MG63 (cell line): Measurements from ENCODE around the gene S100P. TPM values are rescaled to one million over a fixed set of nuclear protein-coding genes. Genes with fewer than 3 reads are reported as not detected.

ENCODE experiments used
- DNase-seq: peaks from one replicate; pipeline ENCODE4 v3.0.0-alpha.2; 2020
- H3K27me3 ChIP-seq: fragments of 250-450 bp; sonication (Bioruptor Pico); 2 replicates; pipeline ENCODE4 v1.5.1; 2020; ENCODE audit warnings: mild to moderate bottlenecking, moderate library complexity
- H3K36me3 ChIP-seq: fragments of 250-450 bp; sonication (Bioruptor Pico); 2 replicates; pipeline ENCODE4 v1.5.1; 2020; ENCODE audit warnings: mild to moderate bottlenecking, moderate library complexity
- H3K4me3 ChIP-seq: fragments of 250-450 bp; sonication (Bioruptor Pico); 2 replicates; pipeline ENCODE4 v1.5.1; 2020; ENCODE audit warnings: mild to moderate bottlenecking, moderate library complexity
- H3K9me3 ChIP-seq: fragments of 250-450 bp; sonication (Bioruptor Pico); 2 replicates; pipeline ENCODE4 v1.5.1; 2020; ENCODE audit warnings: mild to moderate bottlenecking, moderate library complexity
- total RNA-seq: library from RNA; depleted of rRNA; stranded (reverse); fragments of >200 nt; shearing (Covaris generic); gene quantifications from 2 replicates; pipeline ENCODE4 v1.2.3, GENCODE V29; 2014; ENCODE audit warnings: low replicate concordance

The S100P gene
- total RNA-seq, 1 experiment from 2014 or later, result not detected

GRCh38 chr4:6687947-6688878 is 5.5 kb upstream of the S100P start:
- Histone ChIP-seq H3K36me3 (no peaks in the 10 kb centered on the region), H3K9me3 (no peaks in the 10 kb centered on the region), H3K27me3 (no peaks in the 10 kb centered on the region), H3K4me3 (no peak overlapping the region)
- DNase-seq, result no peak

GRCh38 chr4:6688879-6689505 is 4.7 kb upstream of the S100P start:
- Histone ChIP-seq H3K27me3 (no peaks in the 10 kb centered on the region), H3K36me3 (no peaks in the 10 kb centered on the region), H3K4me3 (no peak overlapping the region), H3K9me3 (no peaks in the 10 kb centered on the region)
- DNase-seq, result peak; percentile 58

- Histone ChIP-seq H3K9me3 (no peaks in the 10 kb centered on the region), H3K4me3 (no peak overlapping the region), H3K27me3 (no peaks in the 10 kb centered on the region), H3K36me3 (no peaks in the 10 kb centered on the region)
- DNase-seq, result no peak
These were observed 4.1 kb upstream of the S100P start for GRCh38 chr4:6689506-6689960.

GRCh38 chr4:6692379-6692778 is 1.3 kb upstream of the S100P start:
- Histone ChIP-seq H3K9me3 (no peaks in the 10 kb centered on the region), H3K4me3 (no peak overlapping the region), H3K36me3 (no peaks in the 10 kb centered on the region), H3K27me3 (no peaks in the 10 kb centered on the region)
- no peak for DNase-seq

- no peaks in the 10 kb centered on the region for H3K9me3 ChIP-seq
- no peak for DNase-seq
- no peaks in the 10 kb centered on the region for H3K36me3 ChIP-seq
- H3K4me3 ChIP-seq, result no peak overlapping the region
- H3K27me3 ChIP-seq, result no peaks in the 10 kb centered on the region
These were observed 872 bp upstream of the S100P start for GRCh38 chr4:6692806-6693205.

GRCh38 chr4:6694177-6694901 is 661 bp downstream of the S100P start:
- Histone ChIP-seq H3K4me3 (no peak overlapping the region), H3K9me3 (no peaks in the 10 kb centered on the region), H3K27me3 (no peaks in the 10 kb centered on the region), H3K36me3 (no peaks in the 10 kb centered on the region)
- no peak for DNase-seq

GRCh38 chr4:6695660-6696610 is 2.3 kb downstream of the S100P start:
- H3K4me3 ChIP-seq, result no peak overlapping the region
- no peak for DNase-seq
- H3K27me3 ChIP-seq, result no peaks in the 10 kb centered on the region
- H3K9me3 ChIP-seq, result no peaks in the 10 kb centered on the region
- no peaks in the 10 kb centered on the region for H3K36me3 ChIP-seq

- DNase-seq, result no peak
- Histone ChIP-seq H3K36me3 (no peaks in the 10 kb centered on the region), H3K27me3 (no peaks in the 10 kb centered on the region), H3K4me3 (no peak overlapping the region), H3K9me3 (no peaks in the 10 kb centered on the region)
These were observed 2.9 kb downstream of the S100P start for GRCh38 chr4:6696611-6697010.

- H3K27me3 ChIP-seq, result no peaks in the 10 kb centered on the region
- H3K36me3 ChIP-seq, result no peaks in the 10 kb centered on the region
- no peak for DNase-seq
- no peaks in the 10 kb centered on the region for H3K9me3 ChIP-seq
- H3K4me3 ChIP-seq, result no peak overlapping the region
These were observed 3.5 kb downstream of the S100P start for GRCh38 chr4:6697131-6697530.

GRCh38 chr4:6699388-6699787 is 5.7 kb downstream of the S100P start:
- H3K27me3 ChIP-seq, result no peaks in the 10 kb centered on the region
- DNase-seq, result no peak
- peaks cover 6% of the 10 kb centered on the region for H3K9me3 ChIP-seq
- H3K4me3 ChIP-seq, result no peak overlapping the region
- peaks cover 10% of the 10 kb centered on the region for H3K36me3 ChIP-seq

GRCh38 chr4:6699903-6700302 is 6.2 kb downstream of the S100P start:
- Histone ChIP-seq H3K27me3 (no peaks in the 10 kb centered on the region), H3K9me3 (peaks cover 6% of the 10 kb centered on the region), H3K4me3 (no peak overlapping the region), H3K36me3 (peaks cover 10% of the 10 kb centered on the region)
- DNase-seq, result no peak

GRCh38 chr4:6701371-6701770 is 7.7 kb downstream of the S100P start:
- Histone ChIP-seq H3K27me3 (no peaks in the 10 kb centered on the region), H3K36me3 (peaks cover 10% of the 10 kb centered on the region), H3K4me3 (no peak overlapping the region), H3K9me3 (peaks cover 6% of the 10 kb centered on the region)
- DNase-seq, result no peak

- peaks cover 6% of the 10 kb centered on the region for H3K9me3 ChIP-seq
- no peak for DNase-seq
- peaks cover 21% of the 10 kb centered on the region for H3K36me3 ChIP-seq
- no peaks in the 10 kb centered on the region for H3K27me3 ChIP-seq
- H3K4me3 ChIP-seq, result no peak overlapping the region
These were observed 9.1 kb downstream of the S100P start for GRCh38 chr4:6702761-6703160.

- Histone ChIP-seq H3K4me3 (no peak overlapping the region), H3K36me3 (peaks cover 27% of the 10 kb centered on the region), H3K27me3 (no peaks in the 10 kb centered on the region), H3K9me3 (peaks cover 6% of the 10 kb centered on the region)
- no peak for DNase-seq
These were observed 10.1 kb downstream of the S100P start for GRCh38 chr4:6703786-6704185.

- Histone ChIP-seq H3K36me3 (peaks cover 27% of the 10 kb centered on the region), H3K4me3 (no peak overlapping the region), H3K9me3 (peaks cover 6% of the 10 kb centered on the region), H3K27me3 (no peaks in the 10 kb centered on the region)
- no peak for DNase-seq
These were observed 12.0 kb downstream of the S100P start for GRCh38 chr4:6705646-6706045.

GRCh38 chr4:6706173-6706572 is 12.5 kb downstream of the S100P start:
- no peak for DNase-seq
- peaks cover 27% of the 10 kb centered on the region for H3K36me3 ChIP-seq
- H3K9me3 ChIP-seq, result peaks cover 6% of the 10 kb centered on the region
- no peaks in the 10 kb centered on the region for H3K27me3 ChIP-seq
- no peak overlapping the region for H3K4me3 ChIP-seq
